OCI-LY3 (cell line): ENCODE measurements around the gene PFKFB3.
"Not testable (repeated sequence)": the region's sequence is repeated elsewhere in the genome, so short reads cannot be mapped to it uniquely, and the experiment has no call there.

Experiments
- H2AFZ ChIP-seq: fragments of 200-600, 300-600 bp; shearing (Covaris generic); 2 replicates; pipeline ENCODE4 v1.6.0; 2014; ENCODE audit warnings: antibody characterized with exemption, low read depth, low read length
- H3K27ac ChIP-seq: fragments of 200-600, 300-600 bp; sonication (generic); 2 replicates; pipeline ENCODE4 v1.5.1; 2014; ENCODE audit warnings: mild to moderate bottlenecking, low read length, moderate library complexity, mixed read lengths
- H3K27me3 ChIP-seq: fragments of 200-600, 300-600 bp; sonication (generic); 2 replicates; pipeline ENCODE4 v1.6.1; 2014; ENCODE audit warnings: low read depth, low read length, mixed read lengths
- H3K36me3 ChIP-seq: fragments of 200-600, 300-600 bp; sonication (generic); replicated peaks from 2 replicates; pipeline ENCODE3; 2014; ENCODE audit warnings: low read depth, low read length, mixed read lengths
- H3K4me1 ChIP-seq: fragments of 300-600, 200-600 bp; sonication (generic); 2 replicates; pipeline ENCODE4 v1.6.1; 2014; ENCODE audit warnings: low read length, mixed read lengths
- H3K4me2 ChIP-seq: fragments of 200-600, 300-600 bp; sonication (generic); 2 replicates; pipeline ENCODE4 v1.6.1; 2014; ENCODE audit warnings: low read length, mixed read lengths
- H3K4me3 ChIP-seq: fragments of 300-600, 200-600 bp; sonication (generic); 2 replicates; pipeline ENCODE4 v1.5.1; 2014; ENCODE audit warnings: antibody characterized with exemption, mild to moderate bottlenecking, low read length, moderate library complexity
- H3K79me2 ChIP-seq: fragments of 300-600, 200-600 bp; shearing (Covaris generic); 2 replicates; pipeline ENCODE4 v1.6.1; 2014; ENCODE audit warnings: mild to moderate bottlenecking, low read length, mixed read lengths
- H3K9ac ChIP-seq: fragments of 300-600, 200-600 bp; shearing (Covaris generic); 2 replicates; pipeline ENCODE4 v1.6.0; 2014; ENCODE audit warnings: mild to moderate bottlenecking, low read length, moderate library complexity
- H3K9me3 ChIP-seq: fragments of 200-600, 300-600 bp; shearing (Covaris generic); 2 replicates; pipeline ENCODE4 v1.6.1; 2014; ENCODE audit warnings: low read length, mixed read lengths; ENCODE audit not compliant: insufficient read depth
- H4K20me1 ChIP-seq: fragments of 200-600, 300-600 bp; sonication (generic); 2 replicates; pipeline ENCODE4 v1.6.1; 2016; ENCODE audit warnings: low read length, mixed read lengths; ENCODE audit not compliant: insufficient read depth
- CTCF ChIP-seq: fragments of 200-600, 300-600 bp; sonication (generic); IDR thresholded peaks from 2 replicates; pipeline ENCODE4 v1.5.1; 2014; ENCODE audit warnings: antibody characterized with exemption, low read length, low read depth
- EZH2phosphoT487 ChIP-seq: fragments of 200-600 bp; shearing (Covaris generic); IDR thresholded peaks from 2 replicates; pipeline ENCODE4 v1.6.1; 2018; ENCODE audit warnings: antibody characterized with exemption, mixed run types, low read depth

The PFKFB3 gene

DNA sequence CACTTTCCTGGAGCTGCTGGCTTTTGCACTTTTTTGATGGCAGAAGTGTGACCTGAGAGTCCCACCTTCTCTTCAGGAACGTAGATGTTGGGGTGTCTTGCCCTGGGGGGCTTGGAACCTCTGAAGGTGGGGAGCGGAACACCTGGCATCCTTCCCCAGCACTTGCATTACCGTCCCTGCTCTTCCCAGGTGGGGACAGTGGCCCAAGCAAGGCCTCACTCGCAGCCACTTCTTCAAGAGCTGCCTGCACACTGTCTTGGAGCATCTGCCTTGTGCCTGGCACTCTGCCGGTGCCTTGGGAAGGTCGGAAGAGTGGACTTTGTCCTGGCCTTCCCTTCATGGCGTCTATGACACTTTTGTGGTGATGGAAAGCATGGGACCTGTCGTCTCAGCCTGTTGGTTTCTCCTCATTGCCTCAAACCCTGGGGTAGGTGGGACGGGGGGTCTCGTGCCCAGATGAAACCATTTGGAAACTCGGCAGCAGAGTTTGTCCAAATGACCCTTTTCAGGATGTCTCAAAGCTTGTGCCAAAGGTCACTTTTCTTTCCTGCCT, 31.1 kb downstream of the PFKFB3 start:
- Histone ChIP-seq H4K20me1 (no peaks in the 10 kb centered on the region), H3K4me2 (no peak overlapping the region), H3K27ac (no peak overlapping the region), H3K9ac (no peak overlapping the region), H2AFZ (no peak overlapping the region), H3K79me2 (no peaks in the 10 kb centered on the region), H3K4me3 (no peak overlapping the region), H3K27me3 (no peaks in the 10 kb centered on the region), H3K9me3 (no peaks in the 10 kb centered on the region), H3K36me3 (peaks cover 12% of the 10 kb centered on the region), H3K4me1 (no peaks in the 10 kb centered on the region)
- no peak for TF ChIP-seq EZH2phosphoT487
- TF ChIP-seq CTCF: no peak

DNA sequence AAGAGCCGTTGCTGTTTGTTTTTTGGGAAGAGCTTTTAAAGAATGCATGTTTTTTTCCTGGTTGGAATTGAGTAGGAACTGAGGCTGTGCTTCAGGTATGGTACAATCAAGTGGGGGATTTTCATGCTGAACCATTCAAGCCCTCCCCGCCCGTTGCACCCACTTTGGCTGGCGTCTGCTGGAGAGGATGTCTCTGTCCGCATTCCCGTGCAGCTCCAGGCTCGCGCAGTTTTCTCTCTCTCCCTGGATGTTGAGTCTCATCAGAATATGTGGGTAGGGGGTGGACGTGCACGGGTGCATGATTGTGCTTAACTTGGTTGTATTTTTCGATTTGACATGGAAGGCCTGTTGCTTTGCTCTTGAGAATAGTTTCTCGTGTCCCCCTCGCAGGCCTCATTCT, 31.6 kb downstream of the PFKFB3 start:
- H3K4me1 ChIP-seq: no peaks in the 10 kb centered on the region
- no peaks in the 10 kb centered on the region for H3K9me3 ChIP-seq
- H3K4me3 ChIP-seq: no peak overlapping the region
- H4K20me1 ChIP-seq: no peaks in the 10 kb centered on the region
- H3K36me3 ChIP-seq: peaks cover 12% of the 10 kb centered on the region
- H3K27me3 ChIP-seq: no peaks in the 10 kb centered on the region
- H3K4me2 ChIP-seq: no peak overlapping the region
- H3K9ac ChIP-seq: no peak overlapping the region
- H3K79me2 ChIP-seq: no peaks in the 10 kb centered on the region
- no peak for TF ChIP-seq EZH2phosphoT487
- TF ChIP-seq CTCF: no peak
- H3K27ac ChIP-seq: no peak overlapping the region
- no peak overlapping the region for H2AFZ ChIP-seq

DNA sequence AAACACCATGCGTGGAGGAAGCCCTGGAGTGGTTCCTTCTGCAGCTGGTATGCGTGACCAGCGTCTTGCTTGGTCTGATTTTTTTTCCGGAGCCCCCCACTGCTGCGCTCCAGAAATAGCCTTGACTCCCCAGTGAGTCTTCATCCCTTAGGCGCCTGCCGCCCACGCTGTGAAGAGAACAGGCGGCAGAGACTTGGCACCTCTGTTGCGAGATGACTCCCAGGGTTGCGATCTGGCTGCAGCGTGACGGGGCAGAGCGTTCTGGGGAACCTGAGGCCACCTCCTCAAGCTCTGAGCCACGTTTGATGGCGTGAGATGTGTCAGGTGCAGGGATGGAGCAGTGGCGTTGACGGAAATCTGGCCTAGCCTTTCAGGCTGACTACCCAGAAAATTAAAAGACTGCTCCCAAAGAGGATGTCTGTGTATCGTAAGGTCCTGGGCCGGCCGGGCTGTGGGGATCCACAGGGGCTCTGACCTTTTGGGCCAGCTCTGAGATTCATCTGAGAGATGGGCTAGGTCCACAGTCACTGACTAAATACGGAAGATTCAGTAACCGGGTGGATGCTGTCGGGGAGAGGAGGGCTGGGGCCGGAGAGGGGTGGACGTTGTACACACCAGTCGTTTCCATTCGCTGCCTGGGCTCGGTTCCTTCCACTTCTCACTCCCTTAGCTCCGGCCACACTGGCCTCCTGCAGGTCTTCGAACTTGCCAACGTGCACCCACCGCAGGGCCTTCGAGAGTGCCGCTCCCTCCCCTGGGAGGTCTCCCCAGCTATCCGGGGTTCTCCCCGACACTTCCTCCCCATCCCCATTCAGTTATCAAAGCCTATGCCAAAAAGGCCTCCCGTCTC, 33.8 kb downstream of the PFKFB3 start:
- no peaks in the 10 kb centered on the region for H3K9me3 ChIP-seq
- no peaks in the 10 kb centered on the region for H3K4me1 ChIP-seq
- H3K4me2 ChIP-seq: no peak overlapping the region
- H3K27me3 ChIP-seq: no peaks in the 10 kb centered on the region
- peaks cover 4% of the 10 kb centered on the region for H3K36me3 ChIP-seq
- TF ChIP-seq EZH2phosphoT487: no peak
- TF ChIP-seq CTCF: no peak
- no peak overlapping the region for H2AFZ ChIP-seq
- H4K20me1 ChIP-seq: no peaks in the 10 kb centered on the region
- no peaks in the 10 kb centered on the region for H3K79me2 ChIP-seq
- H3K4me3 ChIP-seq: no peak overlapping the region
- H3K27ac ChIP-seq: no peak overlapping the region
- no peak overlapping the region for H3K9ac ChIP-seq

- Histone ChIP-seq H3K79me2 (no peaks in the 10 kb centered on the region), H3K4me2 (no peak overlapping the region), H3K4me1 (no peaks in the 10 kb centered on the region), H3K4me3 (no peak overlapping the region), H3K9ac (no peak overlapping the region), H3K36me3 (peaks cover 4% of the 10 kb centered on the region), H3K27me3 (no peaks in the 10 kb centered on the region), H3K27ac (no peak overlapping the region), H4K20me1 (no peaks in the 10 kb centered on the region), H2AFZ (no peak overlapping the region), H3K9me3 (no peaks in the 10 kb centered on the region)
- TF ChIP-seq EZH2phosphoT487 (no peak), CTCF (no peak)
Observed at GRCh38 chr10:6237199-6237530, 34.4 kb downstream of the PFKFB3 start.

- not testable (repeated sequence) for H3K4me2 ChIP-seq, H3K27me3 ChIP-seq, H3K9ac ChIP-seq, H3K36me3 ChIP-seq, H2AFZ ChIP-seq, H3K4me3 ChIP-seq, H4K20me1 ChIP-seq, H3K79me2 ChIP-seq, H3K9me3 ChIP-seq, H3K4me1 ChIP-seq, H3K27ac ChIP-seq
Observed at GRCh38 chr10:6238587-6239212, 36.0 kb downstream of the PFKFB3 start.
